ENCODE measurements around the gene EXOC6B. TPM values are rescaled to one million over a fixed set of nuclear protein-coding genes. Genes with fewer than 3 reads are reported as not detected.
"Not testable (repeated sequence)": the region's sequence is repeated elsewhere in the genome, so short reads cannot be mapped to it uniquely, and the experiment has no call there.

Gene EXOC6B
- total and polyA plus RNA-seq, 8 donors: 3.4 to 57.2 (median 27.1) TPM

DNA sequence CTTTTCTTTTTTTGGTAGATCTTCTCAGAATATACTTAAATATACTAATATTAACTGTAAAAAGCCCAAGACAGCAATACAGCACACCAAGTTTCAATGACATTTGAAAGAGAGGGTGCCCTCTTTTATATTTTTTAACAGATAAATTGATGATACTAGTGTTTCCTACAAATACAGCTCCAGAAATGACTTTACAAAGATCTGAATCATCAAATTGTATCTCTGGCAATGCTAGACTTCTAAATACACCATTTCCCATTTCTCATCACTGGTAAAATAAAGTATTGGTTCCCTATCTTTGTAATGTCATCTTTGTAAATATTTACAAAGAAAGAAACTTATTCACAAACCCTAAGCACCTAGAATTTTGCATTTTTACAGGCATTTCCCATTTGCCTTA lies 281.3 kb downstream of the EXOC6B start:
- no peaks in the 10 kb centered on the region for H3K27me3 ChIP-seq
- no peak overlapping the region for H3K27ac ChIP-seq
- DNase-seq: no peak
- TF ChIP-seq POLR2AphosphoS5 (IDR thresholded peaks at IDR 0.05) (no peak), POLR2A (IDR thresholded peaks at IDR 0.05) (no peak)
- intact Hi-C loops (cut with DNase I; ENCODE audit: low total_unique reads): no loop called here
- H3K4me1 ChIP-seq: peaks cover 0 to 6% (median 0%) of the 10 kb centered on the region in 4 donors
- no peaks in the 10 kb centered on the region for H3K36me3 ChIP-seq
- no peak overlapping the region for H3K4me3 ChIP-seq
- H3K9me3 ChIP-seq: no peaks in the 10 kb centered on the region

GRCh38 chr2:72543497-72544216 lies 282.2 kb downstream of the EXOC6B start:
- intact Hi-C loops (cut with DNase I; ENCODE audit: low total_unique reads): no loop called here
- DNase-seq: peak in 1 of 2 donors; percentile 6
- Histone ChIP-seq H3K4me1 (peaks cover 0 to 6% (median 0%) of the 10 kb centered on the region in 4 donors), H3K4me3 (no peak overlapping the region), H3K36me3 (no peaks in the 10 kb centered on the region), H3K27ac (no peak overlapping the region), H3K27me3 (no peaks in the 10 kb centered on the region), H3K9me3 (no peaks in the 10 kb centered on the region)
- WGBS, 5 donors: 50 to 61% (median 55%) methylated on average over 3 of the region's 3 CpGs
- TF ChIP-seq POLR2AphosphoS5 (IDR thresholded peaks at IDR 0.05): no peak
- no peak for TF ChIP-seq POLR2A (IDR thresholded peaks at IDR 0.05)
- no peak for TF ChIP-seq EP300 (IDR thresholded peaks at IDR 0.05)
- TF ChIP-seq CTCF (IDR thresholded peaks at IDR 0.05): no peak

- WGBS, 5 donors: 53 to 70% (median 60%) methylated on average over 2 of the region's 2 CpGs
- no peak overlapping the region for H3K27ac ChIP-seq
Observed at GRCh38 chr2:72539071-72539552, 286.7 kb downstream of the EXOC6B start.

DNA sequence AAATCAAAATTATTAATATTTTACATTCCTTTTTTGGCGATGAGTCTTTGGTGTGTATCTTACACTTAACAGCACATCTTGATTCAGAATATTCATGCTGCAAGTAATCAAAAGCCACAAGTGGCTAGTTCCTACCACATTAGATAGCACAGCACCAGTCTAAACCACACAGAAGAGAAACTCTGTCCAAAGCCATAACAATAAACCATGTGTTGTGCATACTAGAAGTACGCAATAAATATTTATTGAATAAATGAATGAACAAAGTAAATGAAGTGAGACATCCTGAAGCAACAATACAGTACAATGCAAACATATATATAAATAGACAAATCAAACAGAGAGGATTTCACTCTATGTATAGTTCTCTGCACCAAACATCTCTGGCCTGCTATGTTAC lies 287.3 kb downstream of the EXOC6B start:
- H3K27ac ChIP-seq: no peak overlapping the region
- no peak overlapping the region for H3K4me3 ChIP-seq
- TF ChIP-seq POLR2AphosphoS5 (IDR thresholded peaks at IDR 0.05) (no peak), POLR2A (IDR thresholded peaks at IDR 0.05) (no peak), EP300 (IDR thresholded peaks at IDR 0.05) (no peak), CTCF (IDR thresholded peaks at IDR 0.05) (no peak)
- H3K27me3 ChIP-seq: no peaks in the 10 kb centered on the region
- H3K36me3 ChIP-seq: no peaks in the 10 kb centered on the region
- intact Hi-C loops (cut with DNase I; ENCODE audit: low total_unique reads): no loop called here
- H3K4me1 ChIP-seq: no peaks in the 10 kb centered on the region
- 89 to 96% (median 95%) methylated on average over 2 of the region's 2 CpGs for WGBS, 5 donors
- no peak for DNase-seq
- no peaks in the 10 kb centered on the region for H3K9me3 ChIP-seq

More at GRCh38 chr2:72539071-72539552, 286.7 kb downstream of the EXOC6B start:
- intact Hi-C loops (cut with DNase I; ENCODE audit: low total_unique reads): no loop called here
- Histone ChIP-seq H3K27me3 (no peaks in the 10 kb centered on the region), H3K9me3 (no peaks in the 10 kb centered on the region), H3K4me1 (no peaks in the 10 kb centered on the region), H3K36me3 (no peaks in the 10 kb centered on the region), H3K4me3 (no peak overlapping the region)
- DNase-seq: peak in 1 of 2 donors; percentile 31
- no peak for TF ChIP-seq POLR2AphosphoS5 (IDR thresholded peaks at IDR 0.05)
- no peak for TF ChIP-seq EP300 (IDR thresholded peaks at IDR 0.05)
- TF ChIP-seq POLR2A (IDR thresholded peaks at IDR 0.05): no peak
- no peak for TF ChIP-seq CTCF (IDR thresholded peaks at IDR 0.05)

- 89 to 97% (median 93%) methylated on average over 8 of the region's 8 CpGs for WGBS, 5 donors
- H3K36me3 ChIP-seq; H3K27ac ChIP-seq; DNase-seq; H3K27me3 ChIP-seq; H3K4me3 ChIP-seq; intact Hi-C loops (cut with DNase I; ENCODE audit: low total_unique reads); H3K4me1 ChIP-seq; H3K9me3 ChIP-seq: not testable (repeated sequence)
Observed at GRCh38 chr2:72535586-72535985, 290.2 kb downstream of the EXOC6B start.

All from stomach (tissue), 9 donors.